ENCODE data around the gene FARP2.

The FARP2 gene

GRCh38 chr2:241307055-241307454, 49.0 kb upstream of the FARP2 start:
- no peak for ATAC-seq

DNA sequence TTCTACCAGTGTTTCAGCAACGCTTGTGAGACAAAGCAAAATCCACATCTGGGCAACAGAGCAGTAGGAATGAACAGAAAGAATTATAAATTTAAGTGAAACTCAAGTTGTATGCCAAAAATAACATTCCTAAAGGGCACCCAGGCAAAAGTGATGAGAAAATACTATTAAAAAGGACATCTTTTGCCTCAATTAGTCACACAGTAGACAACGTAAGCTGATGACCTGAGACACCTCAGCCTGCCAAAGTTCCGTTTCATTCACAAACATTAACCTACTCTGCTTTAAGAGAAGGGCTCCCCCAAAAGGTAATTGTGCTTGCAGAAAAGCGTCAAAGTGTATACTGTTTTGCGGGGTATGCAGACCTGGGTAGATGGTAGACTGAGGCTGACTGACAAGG, 47.8 kb upstream of the FARP2 start:
- no peak for TF ChIP-seq ZC3H10 (CRISPR knock-in tag; IDR thresholded peaks at IDR 0.05)
- TF ChIP-seq ZNF70 (CRISPR knock-in tag; IDR thresholded peaks at IDR 0.05), result no peak
- TF ChIP-seq SNAI2 (CRISPR knock-in tag; IDR thresholded peaks at IDR 0.05), result no peak
- no peak for TF ChIP-seq ZNF8 (CRISPR knock-in tag; IDR thresholded peaks at IDR 0.05)
- TF ChIP-seq, protein P1, sequence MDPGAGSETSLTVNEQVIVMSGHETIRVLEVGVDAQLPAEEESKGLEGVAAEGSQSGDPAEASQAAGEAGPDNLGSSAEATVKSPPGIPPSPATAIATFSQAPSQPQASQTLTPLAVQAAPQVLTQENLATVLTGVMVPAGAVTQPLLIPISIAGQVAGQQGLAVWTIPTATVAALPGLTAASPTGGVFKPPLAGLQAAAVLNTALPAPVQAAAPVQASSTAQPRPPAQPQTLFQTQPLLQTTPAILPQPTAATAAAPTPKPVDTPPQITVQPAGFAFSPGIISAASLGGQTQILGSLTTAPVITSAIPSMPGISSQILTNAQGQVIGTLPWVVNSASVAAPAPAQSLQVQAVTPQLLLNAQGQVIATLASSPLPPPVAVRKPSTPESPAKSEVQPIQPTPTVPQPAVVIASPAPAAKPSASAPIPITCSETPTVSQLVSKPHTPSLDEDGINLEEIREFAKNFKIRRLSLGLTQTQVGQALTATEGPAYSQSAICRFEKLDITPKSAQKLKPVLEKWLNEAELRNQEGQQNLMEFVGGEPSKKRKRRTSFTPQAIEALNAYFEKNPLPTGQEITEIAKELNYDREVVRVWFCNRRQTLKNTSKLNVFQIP (CRISPR knock-in tag; IDR thresholded peaks at IDR 0.05; ENCODE audit: borderline replicate concordance, low read depth), result no peak
- no peak for TF ChIP-seq PPARA (CRISPR knock-in tag; IDR thresholded peaks at IDR 0.05; ENCODE audit: borderline replicate concordance)
- no peak for TF ChIP-seq CREB5 (CRISPR knock-in tag; IDR thresholded peaks at IDR 0.05; ENCODE audit: low read depth)
- no peak for TF ChIP-seq RARB (CRISPR knock-in tag; IDR thresholded peaks at IDR 0.05)
- TF ChIP-seq TOX (CRISPR knock-in tag; IDR thresholded peaks at IDR 0.05; ENCODE audit: borderline replicate concordance), result no peak
- TF ChIP-seq CSDC2 (CRISPR knock-in tag; IDR thresholded peaks at IDR 0.05), result no peak
- TF ChIP-seq GLIS3 (CRISPR knock-in tag; IDR thresholded peaks at IDR 0.05), result no peak
- no peak for TF ChIP-seq ZFP30 (CRISPR knock-in tag; IDR thresholded peaks at IDR 0.05)
- no peak for TF ChIP-seq BACH2 (CRISPR knock-in tag; IDR thresholded peaks at IDR 0.05; ENCODE audit: borderline replicate concordance)
- TF ChIP-seq CSRNP3 (CRISPR knock-in tag; IDR thresholded peaks at IDR 0.05), result no peak
- no peak for TF ChIP-seq ZNF565 (CRISPR knock-in tag; conservative IDR thresholded peaks at IDR 0.05; ENCODE audit: low read depth)
- no peak for TF ChIP-seq OSR1 (CRISPR knock-in tag; IDR thresholded peaks at IDR 0.05)
- no peak for TF ChIP-seq ZFP3 (CRISPR knock-in tag; IDR thresholded peaks at IDR 0.05)
- no peak for ATAC-seq

More at GRCh38 chr2:241307055-241307454, 49.0 kb upstream of the FARP2 start:
- no peak for TF ChIP-seq TSHZ2 (CRISPR knock-in tag; IDR thresholded peaks at IDR 0.05)
- no peak for TF ChIP-seq OSR1 (CRISPR knock-in tag; IDR thresholded peaks at IDR 0.05)
- TF ChIP-seq CREB5 (CRISPR knock-in tag; IDR thresholded peaks at IDR 0.05; ENCODE audit: low read depth), result no peak
- TF ChIP-seq GLIS3 (CRISPR knock-in tag; IDR thresholded peaks at IDR 0.05), result no peak
- no peak for TF ChIP-seq CSDC2 (CRISPR knock-in tag; IDR thresholded peaks at IDR 0.05)
- no peak for TF ChIP-seq ESRRG (CRISPR knock-in tag; IDR thresholded peaks at IDR 0.05)
- TF ChIP-seq ZNF70 (CRISPR knock-in tag; IDR thresholded peaks at IDR 0.05), result no peak
- no peak for TF ChIP-seq TCF4 (CRISPR knock-in tag; IDR thresholded peaks at IDR 0.05; ENCODE audit: borderline replicate concordance)
- no peak for TF ChIP-seq CSRNP3 (CRISPR knock-in tag; IDR thresholded peaks at IDR 0.05)
- no peak for TF ChIP-seq TOX (CRISPR knock-in tag; IDR thresholded peaks at IDR 0.05; ENCODE audit: borderline replicate concordance)
- TF ChIP-seq ZFP30 (CRISPR knock-in tag; IDR thresholded peaks at IDR 0.05), result no peak
- TF ChIP-seq BACH2 (CRISPR knock-in tag; IDR thresholded peaks at IDR 0.05; ENCODE audit: borderline replicate concordance), result no peak
- TF ChIP-seq ZNF565 (CRISPR knock-in tag; conservative IDR thresholded peaks at IDR 0.05; ENCODE audit: low read depth), result no peak
